ENCODE results near the gene ALCAM. TPM values are rescaled to one million over a fixed set of nuclear protein-coding genes. Genes with fewer than 3 reads are reported as not detected.

ALCAM gene
- total and polyA plus RNA-seq, 7 donors, result 0.42 to 1.5 (median 0.70) TPM

DNA sequence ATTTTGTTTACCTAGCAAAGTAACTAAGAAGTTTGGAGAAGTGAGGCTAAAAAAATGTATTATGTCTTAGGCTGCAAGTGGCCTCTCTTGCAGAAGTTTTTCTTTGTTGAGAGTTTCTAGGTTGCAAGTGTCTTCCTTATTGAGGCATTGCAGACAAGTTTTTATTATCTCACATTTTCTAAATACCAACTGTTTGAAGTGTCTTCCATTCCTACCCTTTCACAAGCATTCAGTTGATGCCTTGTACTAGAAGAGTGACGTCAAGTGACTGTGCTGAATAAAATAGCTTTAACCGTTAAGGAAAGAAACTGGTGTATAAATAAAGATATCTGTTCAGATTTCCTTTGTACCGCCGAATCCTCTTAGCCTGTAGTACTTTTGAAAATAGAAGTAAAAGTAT, 123.3 kb downstream of the ALCAM start:
- H3K4me3 ChIP-seq, result no peak overlapping the region
- intact Hi-C loops (cut with DNase I), result no loop called here
- DNase-seq (no peak), ATAC-seq (no peak)
- H3K4me1 ChIP-seq, result no peaks in the 10 kb centered on the region
- no peaks in the 10 kb centered on the region for H3K27me3 ChIP-seq (ENCODE audit: insufficient read depth in 3 of 3, low read length in 2 of 3)
- no peak overlapping the region for H3K27ac ChIP-seq
- no peaks in the 10 kb centered on the region for H3K9me3 ChIP-seq
- H3K36me3 ChIP-seq (ENCODE audit: insufficient read depth in 1 of 2, low read depth in 1 of 2), result no peaks in the 10 kb centered on the region
- WGBS, 3 donors, result 94 to 96% (median 96%) methylated on average over 4 of the region's 4 CpGs
- TF ChIP-seq CTCF (IDR thresholded peaks at IDR 0.05), result no peak

DNA sequence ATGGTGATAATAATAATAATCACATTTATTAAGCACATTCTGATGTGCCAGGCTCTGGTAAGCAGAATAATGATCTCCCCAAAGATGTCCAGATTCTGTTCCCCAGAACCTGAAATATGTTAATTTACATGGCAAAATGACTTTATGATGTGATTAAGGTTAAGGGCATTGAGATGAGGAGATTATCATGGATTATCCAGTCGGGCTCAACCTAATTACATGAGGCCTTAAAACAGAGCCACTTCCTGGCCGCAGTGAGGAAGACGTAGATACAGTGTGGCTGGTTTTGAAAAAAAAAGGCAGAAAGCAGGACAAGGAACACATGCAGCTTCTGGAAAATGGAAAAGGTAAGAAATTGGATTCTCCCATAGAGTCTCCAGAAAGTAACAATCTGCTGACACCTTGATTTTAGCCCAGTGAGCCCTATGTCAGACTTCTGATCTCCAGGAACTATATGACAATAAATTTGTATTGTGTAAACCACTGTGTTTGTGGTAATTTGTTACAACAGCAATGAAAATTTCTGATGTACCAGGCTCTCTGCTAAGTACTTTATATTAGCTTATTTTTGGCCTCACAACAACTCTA, 126.7 kb downstream of the ALCAM start:
- H3K36me3 ChIP-seq (ENCODE audit: insufficient read depth in 1 of 2, low read depth in 1 of 2), result no peaks in the 10 kb centered on the region
- no peak for ATAC-seq
- no peak for DNase-seq
- no peak for TF ChIP-seq CTCF (IDR thresholded peaks at IDR 0.05)
- no peaks in the 10 kb centered on the region for H3K4me1 ChIP-seq
- WGBS, 3 donors, result 78 to 81% (median 78%) methylated on average over 3 of the region's 3 CpGs
- H3K27ac ChIP-seq, result no peak overlapping the region
- H3K9me3 ChIP-seq, result no peaks in the 10 kb centered on the region
- H3K27me3 ChIP-seq (ENCODE audit: insufficient read depth in 3 of 3, low read length in 2 of 3), result no peaks in the 10 kb centered on the region
- intact Hi-C loops (cut with DNase I), result no loop called here
- H3K4me3 ChIP-seq, result no peak overlapping the region

GRCh38 chr3:105495021-105495420, 128.3 kb downstream of the ALCAM start:
- intact Hi-C loops (cut with DNase I), result no loop called here
- DNase-seq, result no peak
- no peaks in the 10 kb centered on the region for H3K36me3 ChIP-seq (ENCODE audit: insufficient read depth in 1 of 2, low read depth in 1 of 2)
- H3K27ac ChIP-seq, result no peak overlapping the region
- H3K9me3 ChIP-seq, result no peaks in the 10 kb centered on the region
- no peak overlapping the region for H3K4me3 ChIP-seq
- H3K4me1 ChIP-seq, result no peaks in the 10 kb centered on the region
- no peak for TF ChIP-seq CTCF (IDR thresholded peaks at IDR 0.05)
- ATAC-seq, result no peak
- WGBS, 3 donors, result 24 to 27% (median 26%) methylated on average over 2 of the region's 2 CpGs
- H3K27me3 ChIP-seq (ENCODE audit: insufficient read depth in 3 of 3, low read length in 2 of 3), result no peaks in the 10 kb centered on the region

GRCh38 chr3:105496343-105496742, 129.6 kb downstream of the ALCAM start:
- DNase-seq (no peak), ATAC-seq (no peak)
- Histone ChIP-seq H3K27ac (no peak overlapping the region), H3K27me3 (ENCODE audit: insufficient read depth in 3 of 3, low read length in 2 of 3) (no peaks in the 10 kb centered on the region), H3K4me3 (no peak overlapping the region), H3K9me3 (no peaks in the 10 kb centered on the region), H3K36me3 (ENCODE audit: insufficient read depth in 1 of 2, low read depth in 1 of 2) (no peaks in the 10 kb centered on the region), H3K4me1 (no peaks in the 10 kb centered on the region)
- WGBS, 3 donors, result 80 to 89% (median 84%) methylated on average over 3 of the region's 3 CpGs
- no peak for TF ChIP-seq CTCF (IDR thresholded peaks at IDR 0.05)
- intact Hi-C loops (cut with DNase I), result no loop called here

DNA sequence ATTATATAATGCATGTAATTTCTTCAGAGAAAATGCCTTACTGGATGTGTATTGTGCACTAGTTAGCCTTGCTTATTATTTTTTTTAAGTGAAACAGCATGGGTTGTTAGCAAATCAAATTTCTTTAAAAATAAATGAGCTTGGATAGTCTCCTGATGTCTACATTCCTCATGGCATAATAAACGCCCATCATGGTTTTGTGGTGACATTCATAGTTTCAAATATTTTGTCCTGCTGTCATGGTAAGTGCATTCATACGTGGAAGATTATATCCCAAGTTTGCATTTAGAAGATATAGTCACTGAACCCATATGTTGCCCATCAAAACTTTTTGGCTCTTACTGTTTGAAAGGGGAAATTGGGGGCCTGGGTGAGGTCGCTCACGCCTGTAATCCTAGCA, 130.7 kb downstream of the ALCAM start:
- no peak for TF ChIP-seq CTCF (IDR thresholded peaks at IDR 0.05)
- no peaks in the 10 kb centered on the region for H3K36me3 ChIP-seq (ENCODE audit: insufficient read depth in 1 of 2, low read depth in 1 of 2)
- intact Hi-C loops (cut with DNase I), result no loop called here
- no peaks in the 10 kb centered on the region for H3K27me3 ChIP-seq (ENCODE audit: insufficient read depth in 3 of 3, low read length in 2 of 3)
- 84 to 96% (median 93%) methylated on average over 4 of the region's 4 CpGs for WGBS, 3 donors
- ATAC-seq, result no peak
- H3K9me3 ChIP-seq, result no peaks in the 10 kb centered on the region
- no peaks in the 10 kb centered on the region for H3K4me1 ChIP-seq
- no peak overlapping the region for H3K27ac ChIP-seq
- H3K4me3 ChIP-seq, result no peak overlapping the region
- no peak for DNase-seq
